Measurements from ENCODE around the gene MST1.

MST1 gene

GRCh38 chr3:49683162-49683561 is 6.1 kb downstream of the MST1 start:
- ChIA-PET POLR2A (interaction anchor here (0.5 kb wide), 1 partner anchor 134 kb away, joined by 7 read pairs; no protein-coding TSS in a partner anchor), CTCF (interaction anchor here (1.1 to 3.2 kb wide), 2 partner anchors 11 to 144 kb away, joined by 3 to 14 read pairs; no protein-coding TSS in a partner anchor)
- TF ChIP-seq, protein P1, sequence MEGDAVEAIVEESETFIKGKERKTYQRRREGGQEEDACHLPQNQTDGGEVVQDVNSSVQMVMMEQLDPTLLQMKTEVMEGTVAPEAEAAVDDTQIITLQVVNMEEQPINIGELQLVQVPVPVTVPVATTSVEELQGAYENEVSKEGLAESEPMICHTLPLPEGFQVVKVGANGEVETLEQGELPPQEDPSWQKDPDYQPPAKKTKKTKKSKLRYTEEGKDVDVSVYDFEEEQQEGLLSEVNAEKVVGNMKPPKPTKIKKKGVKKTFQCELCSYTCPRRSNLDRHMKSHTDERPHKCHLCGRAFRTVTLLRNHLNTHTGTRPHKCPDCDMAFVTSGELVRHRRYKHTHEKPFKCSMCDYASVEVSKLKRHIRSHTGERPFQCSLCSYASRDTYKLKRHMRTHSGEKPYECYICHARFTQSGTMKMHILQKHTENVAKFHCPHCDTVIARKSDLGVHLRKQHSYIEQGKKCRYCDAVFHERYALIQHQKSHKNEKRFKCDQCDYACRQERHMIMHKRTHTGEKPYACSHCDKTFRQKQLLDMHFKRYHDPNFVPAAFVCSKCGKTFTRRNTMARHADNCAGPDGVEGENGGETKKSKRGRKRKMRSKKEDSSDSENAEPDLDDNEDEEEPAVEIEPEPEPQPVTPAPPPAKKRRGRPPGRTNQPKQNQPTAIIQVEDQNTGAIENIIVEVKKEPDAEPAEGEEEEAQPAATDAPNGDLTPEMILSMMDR (IDR thresholded peaks at IDR 0.05; ENCODE audit: control extremely low read depth, extremely low read depth, low read depth, missing control alignments) = no peak
- DNase-seq (ENCODE audit: extremely low spot score) = no peak

- TF ChIP-seq, protein P1 (IDR thresholded peaks at IDR 0.05; ENCODE audit: control extremely low read depth, extremely low read depth, low read depth, missing control alignments) = no peak
- no peak for DNase-seq (ENCODE audit: extremely low spot score)
- CTCF ChIA-PET = interaction anchor here (3.2 kb wide), 1 partner anchor 142 kb away, joined by 14 read pairs; no protein-coding TSS in a partner anchor
- POLR2A ChIA-PET = no interaction called here
Observed at GRCh38 chr3:49681543-49681942, 7.7 kb downstream of the MST1 start.

GRCh38 chr3:49681232-49681522 is 8.1 kb downstream of the MST1 start:
- DNase-seq (ENCODE audit: extremely low spot score) = no peak
- TF ChIP-seq, protein P1 (IDR thresholded peaks at IDR 0.05; ENCODE audit: control extremely low read depth, extremely low read depth, low read depth, missing control alignments) = no peak
- POLR2A ChIA-PET = no interaction called here
- CTCF ChIA-PET = interaction anchor here (1.5 to 3.2 kb wide), 2 partner anchors 10 to 142 kb away, joined by 7 to 14 read pairs; no protein-coding TSS in a partner anchor

DNA sequence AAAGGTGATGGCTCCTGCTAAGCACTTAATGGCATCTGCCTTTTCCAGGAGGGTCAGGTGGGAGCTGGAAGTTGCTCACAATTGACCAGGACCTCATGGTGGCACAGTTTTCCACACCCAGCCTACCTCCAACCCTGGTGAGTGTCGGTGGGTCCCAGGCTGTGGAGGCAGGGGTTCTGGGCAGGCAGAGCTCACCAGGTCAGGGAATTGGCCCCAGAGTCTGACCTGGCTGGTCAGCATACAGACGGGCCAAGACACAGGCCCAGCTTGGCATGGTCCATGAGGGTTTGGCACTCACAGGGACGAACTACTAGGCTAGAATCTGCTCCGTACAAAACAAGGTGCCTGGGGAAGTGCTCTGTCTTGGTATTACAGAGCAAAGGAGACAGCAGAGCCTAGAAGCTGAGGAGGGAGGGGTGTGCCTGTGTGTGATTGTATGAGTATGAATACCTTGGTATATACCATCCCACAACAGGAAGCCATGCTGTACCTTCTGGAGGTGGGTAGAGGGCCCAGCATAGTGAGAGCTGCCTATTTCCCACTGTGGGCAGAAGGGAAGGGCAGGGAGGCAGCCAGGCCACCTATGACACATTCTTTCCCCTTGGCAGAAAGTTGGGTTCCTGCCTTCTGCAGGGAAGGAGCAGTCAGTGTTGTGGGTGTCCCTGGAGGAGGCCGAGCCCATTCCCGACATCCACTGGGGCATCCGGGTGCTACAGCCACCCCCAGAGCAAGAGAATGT is 8.6 kb downstream of the MST1 start:
- DNase-seq (ENCODE audit: extremely low spot score) = no peak
- POLR2A ChIA-PET = no interaction called here
- CTCF ChIA-PET = interaction anchor here (1.5 to 3.2 kb wide), 2 partner anchors 9 to 141 kb away, joined by 7 to 14 read pairs; no protein-coding TSS in a partner anchor
- TF ChIP-seq, protein P1 (IDR thresholded peaks at IDR 0.05; ENCODE audit: control extremely low read depth, extremely low read depth, low read depth, missing control alignments) = no peak

GRCh38 chr3:49675912-49676311 is 13.4 kb downstream of the MST1 start:
- CTCF ChIA-PET = interaction anchor here (5.7 kb wide), 1 partner anchor 136 kb away, joined by 43 read pairs; no protein-coding TSS in a partner anchor
- DNase-seq (ENCODE audit: extremely low spot score) = no peak
- TF ChIP-seq, protein P1 (IDR thresholded peaks at IDR 0.05; ENCODE audit: control extremely low read depth, extremely low read depth, low read depth, missing control alignments) = no peak

GRCh38 chr3:49674497-49674983 is 14.7 kb downstream of the MST1 start:
- DNase-seq (ENCODE audit: extremely low spot score) = no peak
- ChIA-PET POLR2A (no interaction called here), CTCF (interaction anchor here (5.7 kb wide), 1 partner anchor 135 kb away, joined by 43 read pairs; no protein-coding TSS in a partner anchor)
- TF ChIP-seq, protein P1 (IDR thresholded peaks at IDR 0.05; ENCODE audit: control extremely low read depth, extremely low read depth, low read depth, missing control alignments) = no peak

More at GRCh38 chr3:49675912-49676311, 13.4 kb downstream of the MST1 start:
- POLR2A ChIA-PET = no interaction called here
